ENCODE measurements around the gene RHBDD1.

The RHBDD1 gene

GRCh38 chr2:226888971-226889370 lies 53.1 kb downstream of the RHBDD1 start:
- no peak for DNase-seq

DNA sequence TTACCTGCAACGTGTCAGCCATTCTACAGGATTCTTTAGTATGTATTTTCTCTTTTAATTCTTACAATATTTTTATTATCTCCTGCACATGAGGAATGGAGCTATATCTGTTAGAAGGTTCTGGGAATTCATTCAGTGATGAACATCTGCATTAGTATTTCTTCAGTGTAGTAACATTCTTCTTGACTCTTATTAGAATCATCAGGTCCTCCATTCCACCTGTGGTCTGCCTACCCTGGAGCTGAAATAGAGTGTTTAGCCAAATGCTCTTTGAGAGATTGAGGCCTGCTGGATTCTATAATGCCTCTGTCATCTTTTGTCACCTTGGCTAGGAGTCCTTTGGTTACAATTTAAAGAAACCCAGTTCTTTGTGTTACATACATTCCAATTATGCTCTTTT lies 54.4 kb downstream of the RHBDD1 start:
- no peak for DNase-seq

DNA sequence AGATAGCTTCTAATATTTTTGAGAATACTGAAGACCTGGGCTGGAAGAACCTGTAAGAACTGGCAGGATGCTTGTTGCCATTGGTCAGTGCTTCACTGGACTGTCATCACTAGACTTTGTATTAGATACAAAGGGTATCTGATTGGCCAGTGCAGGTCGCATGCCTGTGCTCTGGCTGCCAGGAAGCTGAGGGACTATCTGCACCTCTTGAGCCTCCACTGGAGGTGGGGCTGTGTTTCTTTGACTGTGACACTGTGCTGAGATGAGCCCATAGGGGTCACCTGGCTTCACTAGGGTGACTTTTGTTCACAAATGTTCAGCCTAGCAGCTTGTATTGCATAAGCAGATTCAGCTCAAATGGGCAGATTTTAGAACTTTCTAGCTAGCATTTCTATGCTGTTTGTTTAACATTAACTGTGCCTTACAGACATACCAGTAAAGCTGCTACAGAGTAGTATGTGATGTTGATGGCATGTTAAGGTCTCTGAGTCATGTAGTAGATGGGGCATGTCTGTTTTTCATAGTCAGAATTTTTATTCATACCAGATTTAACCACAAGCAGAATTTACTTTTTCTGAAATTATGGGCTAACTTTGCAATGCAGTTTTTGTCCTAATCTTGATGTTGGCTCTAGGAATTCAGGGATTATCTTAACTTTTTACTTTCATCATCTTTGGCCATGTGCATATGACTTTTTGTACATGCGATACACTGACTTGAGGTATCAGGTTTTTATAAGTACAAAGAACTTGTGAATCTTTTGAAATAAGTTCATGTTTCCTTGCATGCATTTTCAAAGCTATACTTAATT lies 56.1 kb downstream of the RHBDD1 start:
- DNase-seq: no peak

DNA sequence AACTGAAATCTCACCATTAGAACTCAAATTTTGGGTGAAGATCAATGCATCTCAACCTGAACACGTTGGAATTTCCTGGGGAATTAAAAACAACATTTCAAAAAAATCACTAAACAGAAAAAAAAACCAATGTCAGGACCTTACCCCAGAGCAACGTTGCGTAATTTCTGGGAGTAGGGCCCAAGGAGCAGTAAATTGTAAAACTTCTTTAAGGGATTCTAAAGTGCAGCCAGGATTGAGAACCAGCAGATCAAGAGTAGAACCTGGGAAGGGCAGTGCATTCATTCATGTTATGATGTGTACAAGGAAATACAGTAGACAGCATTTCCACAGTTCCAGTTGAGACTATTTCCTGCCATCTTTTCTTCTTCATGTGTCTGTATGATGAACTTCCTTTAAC lies 56.9 kb downstream of the RHBDD1 start:
- DNase-seq: no peak

DNA sequence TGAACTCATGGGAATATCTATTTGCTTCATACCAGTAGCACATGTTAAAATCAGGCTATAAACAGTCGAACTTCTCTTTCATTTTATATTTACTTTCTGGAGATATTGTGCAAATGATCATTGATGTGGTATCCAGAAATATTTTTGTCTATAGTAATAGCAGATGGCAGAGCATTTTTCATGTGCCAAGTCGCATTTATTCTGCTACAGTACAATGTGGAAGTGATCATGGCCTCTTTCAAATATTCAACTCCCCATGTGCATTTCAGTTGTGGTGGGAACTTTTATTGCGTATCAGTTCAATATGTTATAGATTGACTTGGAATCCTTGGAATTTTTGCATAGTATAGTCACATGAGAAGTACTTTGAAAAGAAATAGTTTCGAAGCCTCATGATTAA lies 57.4 kb downstream of the RHBDD1 start:
- no peak for DNase-seq

- DNase-seq: no peak
These were observed 58.9 kb downstream of the RHBDD1 start for GRCh38 chr2:226894752-226895151.

GRCh38 chr2:226895579-226895978 lies 59.7 kb downstream of the RHBDD1 start:
- no peak for DNase-seq

DNA sequence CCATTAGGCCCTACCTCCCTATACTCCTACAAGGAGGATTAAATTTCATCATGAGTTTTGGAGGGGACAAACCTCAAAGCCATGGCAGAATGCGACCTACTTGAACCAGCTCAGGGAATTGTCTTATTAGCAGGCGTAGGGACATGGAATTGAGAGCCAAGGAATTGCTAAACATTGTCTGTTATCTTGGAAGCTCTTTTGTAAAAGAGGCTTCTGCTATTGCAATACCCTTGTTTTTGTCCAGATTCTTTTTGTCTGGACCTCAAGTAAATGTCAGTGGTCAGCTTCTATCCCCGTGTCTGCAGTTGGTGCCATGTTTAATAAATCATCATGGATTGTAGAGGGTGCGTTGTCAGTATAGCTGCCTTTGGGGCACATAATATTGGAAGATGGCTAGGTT lies 62.3 kb downstream of the RHBDD1 start:
- no peak for DNase-seq

DNA sequence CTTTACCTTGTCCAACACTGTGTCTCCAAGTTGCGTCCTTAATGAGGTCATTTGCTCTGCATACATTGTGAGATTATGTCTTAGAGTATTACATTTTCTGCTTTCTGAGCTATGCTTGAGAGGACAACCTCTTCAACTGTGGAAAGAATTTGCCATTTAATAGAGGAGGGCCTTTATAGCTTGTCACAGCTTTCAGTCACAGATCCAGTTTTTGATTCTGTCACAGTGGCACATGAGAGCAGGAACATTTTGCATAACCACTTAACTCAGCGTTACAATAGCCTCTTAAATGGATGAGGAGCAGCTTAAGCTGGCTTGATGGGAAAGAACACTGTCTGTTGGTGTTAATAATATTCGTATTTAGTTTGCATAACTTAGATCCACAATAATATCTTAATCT lies 63.0 kb downstream of the RHBDD1 start:
- DNase-seq: peak; percentile 1

GRCh38 chr2:226902041-226902966 lies 66.5 kb downstream of the RHBDD1 start:
- no peak for DNase-seq

- no peak for DNase-seq
These were observed 67.3 kb downstream of the RHBDD1 start for GRCh38 chr2:226903179-226903578.

DNA sequence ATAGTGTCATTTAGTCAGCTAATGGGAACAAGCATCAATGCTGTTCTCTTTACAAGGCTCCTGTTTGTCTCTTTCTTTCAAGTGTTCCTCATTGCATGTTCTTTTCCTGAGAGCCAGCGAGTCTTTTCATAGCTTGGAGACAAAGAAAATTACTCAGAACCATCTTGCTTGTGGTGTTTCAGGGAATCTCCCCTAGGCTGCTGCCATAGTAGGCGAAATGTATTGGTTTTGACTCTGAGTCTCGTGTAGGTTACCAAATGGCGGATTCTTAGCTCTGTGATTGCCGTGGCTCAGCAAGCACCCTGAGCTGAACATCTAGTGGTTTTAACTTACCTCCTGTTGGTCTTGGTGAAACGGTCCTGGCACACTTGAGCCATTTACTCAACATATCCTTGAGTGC lies 68.7 kb downstream of the RHBDD1 start:
- no peak for DNase-seq

DNA sequence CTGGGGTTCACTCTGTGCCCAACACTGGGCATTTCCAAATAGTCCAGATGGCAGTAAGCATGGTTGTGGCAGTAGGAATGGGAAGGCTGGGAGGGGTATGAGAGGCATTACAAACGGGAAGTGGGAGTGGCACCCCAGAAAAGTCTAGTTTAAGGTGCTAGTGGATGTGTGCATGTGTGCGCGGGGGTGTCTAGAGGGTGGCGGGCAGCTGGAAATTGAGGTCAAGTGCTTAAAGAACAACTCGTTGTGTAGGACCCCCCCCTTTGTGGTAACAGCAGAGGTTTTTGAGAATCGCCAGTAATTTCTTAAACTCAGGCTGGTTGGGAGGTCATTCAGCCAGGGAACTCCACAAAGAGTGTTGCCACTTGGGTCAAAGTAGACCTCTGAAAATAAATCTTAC lies 69.9 kb downstream of the RHBDD1 start:
- no peak for DNase-seq

DNA sequence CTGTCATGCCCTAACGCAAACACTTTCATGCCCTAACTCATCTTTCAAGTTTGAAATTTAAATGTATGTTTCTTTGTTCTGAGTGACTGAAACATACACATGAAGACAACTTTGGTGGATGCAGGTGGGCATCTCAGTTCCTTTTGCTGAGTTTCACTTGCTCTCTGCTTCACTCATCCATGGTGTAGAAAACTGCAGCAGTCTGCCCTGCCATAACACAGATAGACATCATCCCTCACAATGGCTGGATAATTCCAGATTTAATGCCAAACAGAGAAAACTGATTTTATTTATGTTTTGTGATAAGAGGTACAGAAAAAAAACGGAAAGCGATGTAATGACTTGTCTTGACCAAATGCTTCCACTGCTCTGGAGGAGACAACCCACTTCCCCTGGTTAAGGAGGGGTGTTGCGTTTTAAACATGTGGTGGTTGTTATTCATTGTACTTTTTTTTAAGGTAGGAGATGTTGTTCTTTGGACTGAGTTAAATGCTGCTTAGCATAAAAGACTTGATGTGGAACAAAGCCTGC lies 70.4 kb downstream of the RHBDD1 start:
- DNase-seq: no peak

DNA sequence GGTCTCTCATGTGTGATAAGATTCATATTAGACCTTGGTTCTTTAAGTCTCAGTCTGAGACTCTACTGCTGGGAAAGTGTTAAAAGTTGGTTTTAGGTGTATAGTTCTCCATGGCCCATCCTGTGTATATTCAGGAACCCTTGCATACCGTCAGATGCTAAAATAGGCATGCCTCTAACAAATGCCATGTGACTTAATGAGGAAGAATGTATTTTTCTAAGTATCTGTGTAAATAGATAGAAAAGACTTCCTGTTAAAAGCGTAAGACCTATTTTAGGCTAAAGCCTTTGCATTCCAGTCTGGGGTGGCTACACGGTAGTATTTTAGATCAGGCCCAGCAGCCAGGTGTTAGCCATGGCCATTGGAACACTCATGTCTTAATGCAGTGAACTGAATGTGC lies 73.3 kb downstream of the RHBDD1 start:
- DNase-seq: no peak

DNA sequence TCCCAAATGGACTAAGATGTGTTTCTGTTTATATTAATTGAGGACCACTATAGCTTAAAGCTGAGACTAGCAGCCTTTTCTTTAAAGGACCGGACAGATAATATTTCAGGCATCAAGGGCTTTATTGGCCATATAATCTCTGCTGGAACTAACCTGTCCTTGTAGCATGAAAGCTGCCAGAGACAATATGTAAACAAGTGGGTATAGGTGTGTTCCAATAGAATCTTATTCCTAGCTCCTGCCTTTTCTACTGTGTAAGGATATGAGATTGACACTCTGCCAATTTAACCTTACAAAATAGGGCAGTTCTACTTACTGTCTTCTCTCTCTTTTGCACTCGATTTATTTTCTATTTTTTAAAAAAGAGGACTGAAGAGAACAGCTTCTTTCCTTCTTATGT lies 74.0 kb downstream of the RHBDD1 start:
- DNase-seq: no peak

GRCh38 chr2:226910384-226910783 lies 74.5 kb downstream of the RHBDD1 start:
- no peak for DNase-seq

- DNase-seq: peak; percentile 11
These were observed 76.1 kb downstream of the RHBDD1 start for GRCh38 chr2:226911932-226912331.

DNA sequence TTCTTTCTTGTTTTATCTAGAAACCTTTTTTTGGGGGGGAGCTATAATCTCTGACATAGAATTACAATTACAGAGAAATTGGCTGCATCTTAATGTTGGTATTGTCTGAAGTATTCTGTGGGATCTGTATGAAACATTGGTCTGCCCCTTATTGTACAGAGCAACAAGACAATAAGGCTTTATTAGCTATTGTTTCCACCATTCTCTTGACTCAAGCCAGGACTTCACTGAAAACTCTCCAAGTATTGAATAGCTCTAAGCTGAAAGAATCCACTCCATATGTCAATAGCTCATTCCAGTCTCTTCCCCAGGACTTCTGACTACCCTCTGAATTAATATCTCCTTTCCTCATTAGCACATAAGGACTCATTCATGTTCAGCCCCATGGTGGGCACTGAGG lies 77.8 kb downstream of the RHBDD1 start:
- no peak for DNase-seq

DNA sequence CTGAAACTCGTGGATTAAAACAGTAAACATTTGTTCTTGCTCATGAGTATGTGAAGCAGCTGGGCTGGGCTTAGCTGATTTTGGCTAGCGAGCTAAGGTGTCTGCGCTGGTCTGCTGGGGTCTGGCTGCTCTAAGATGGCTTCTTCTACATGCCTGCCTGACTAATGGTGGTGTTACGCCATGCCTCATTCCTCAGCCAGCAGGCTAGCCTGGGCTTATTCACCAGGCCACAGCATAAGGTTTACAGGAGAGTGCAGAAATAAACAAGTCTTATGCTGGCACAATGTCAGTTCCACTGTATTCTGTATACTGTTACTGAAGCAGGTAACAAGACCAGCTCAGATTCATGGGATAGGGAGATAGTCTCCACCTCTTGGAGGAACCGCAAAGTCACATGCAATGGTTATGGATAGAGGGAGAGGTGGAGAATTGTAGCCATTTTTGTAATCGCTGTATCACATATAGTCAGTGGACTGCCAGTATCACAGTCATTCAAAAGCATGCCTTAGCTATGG lies 80.0 kb downstream of the RHBDD1 start:
- DNase-seq: no peak

GRCh38 chr2:226916669-226917068 lies 80.8 kb downstream of the RHBDD1 start:
- DNase-seq: no peak

GRCh38 chr2:226932443-226932842 lies 96.6 kb downstream of the RHBDD1 start:
- DNase-seq: no peak

- no peak for DNase-seq
These were observed 98.8 kb downstream of the RHBDD1 start for GRCh38 chr2:226934546-226935201.
